Keratinocyte (primary cell): ENCODE data around the gene RNF150. TPM values are rescaled to one million over a fixed set of nuclear protein-coding genes. Genes with fewer than 3 reads are reported as not detected.

Experiments
- DNase-seq: peaks from one replicate; pipeline ENCODE4 v3.0.0-alpha.2; 2011; ENCODE audit warnings: low read depth, missing footprints, low spot score
- FAIRE-seq: peaks from 2 replicates; lab custom pipeline; 2011; peaks lifted over from hg19 to GRCh38; lab: Jason Lieb, UNC
- H2AFZ ChIP-seq: 2 replicates; pipeline ENCODE4 v1.6.0; 2012; ENCODE audit warnings: low read length, control low read depth, inconsistent platforms; ENCODE audit not compliant: control insufficient read depth
- H3K27ac ChIP-seq: 2 replicates; pipeline ENCODE4 v1.5.1; 2011; ENCODE audit warnings: low read length; ENCODE audit not compliant: control insufficient read depth, insufficient read depth
- H3K27me3 ChIP-seq: 3 replicates; pipeline ENCODE4 v1.6.0; 2011; ENCODE audit warnings: low read length; ENCODE audit not compliant: control insufficient read depth, insufficient read depth; ENCODE audit errors: extremely low read depth
- H3K36me3 ChIP-seq, 2 experiments: 2 replicates in 1 of 2; 3 replicates in 1 of 2; pipeline ENCODE4 v1.5.1; 2011; ENCODE audit warnings: low read length in 2 of 2, mild to moderate bottlenecking in 1 of 2; ENCODE audit not compliant: control insufficient read depth in 2 of 2, insufficient read depth in 2 of 2; ENCODE audit errors: extremely low read depth in 1 of 2
- H3K4me1 ChIP-seq: 3 replicates; pipeline ENCODE4 v1.5.1; 2011; ENCODE audit warnings: low read length; ENCODE audit not compliant: control insufficient read depth, insufficient read depth; ENCODE audit errors: extremely low read depth
- H3K4me2 ChIP-seq: 3 replicates; pipeline ENCODE4 v1.6.0; 2011; ENCODE audit warnings: low read depth, low read length; ENCODE audit not compliant: control insufficient read depth, insufficient read depth; ENCODE audit errors: extremely low read depth
- H3K4me3 ChIP-seq, 3 experiments: fragments of 200-600 bp in 1 of 3; sonication (generic) in 1 of 3; 2 replicates in 2 of 3; 3 replicates in 1 of 3; pipeline ENCODE4 v1.5.1; 2011 to 2016; ENCODE audit warnings: low read length in 3 of 3, mild to moderate bottlenecking in 3 of 3, control low read depth in 2 of 3, inconsistent platforms in 1 of 3, low read depth in 1 of 3, mixed read lengths in 1 of 3, mixed run types in 1 of 3, moderate library complexity in 1 of 3; ENCODE audit not compliant: control insufficient read depth in 2 of 3, insufficient read depth in 2 of 3; ENCODE audit errors: extremely low read depth in 1 of 3
- H3K79me2 ChIP-seq: 2 replicates; pipeline ENCODE4 v1.6.0; 2012; ENCODE audit warnings: low read length; ENCODE audit not compliant: control insufficient read depth, insufficient read depth
- H3K9ac ChIP-seq: 3 replicates; pipeline ENCODE4 v1.6.0; 2011; ENCODE audit warnings: low read length; ENCODE audit not compliant: control insufficient read depth, insufficient read depth; ENCODE audit errors: extremely low read depth
- H3K9me1 ChIP-seq: 3 replicates; pipeline ENCODE4 v1.6.0; 2011; ENCODE audit warnings: low read length; ENCODE audit not compliant: control insufficient read depth, insufficient read depth; ENCODE audit errors: extremely low read depth
- H3K9me3 ChIP-seq: 2 replicates; pipeline ENCODE4 v1.5.1; 2012; ENCODE audit warnings: low read depth, low read length; ENCODE audit not compliant: control insufficient read depth
- H4K20me1 ChIP-seq: 3 replicates; pipeline ENCODE4 v1.6.0; 2011; ENCODE audit warnings: low read length; ENCODE audit not compliant: control insufficient read depth, insufficient read depth; ENCODE audit errors: extremely low read depth
- CTCF ChIP-seq, 3 experiments: IDR thresholded peaks in 1 of 3; conservative IDR thresholded peaks in 1 of 3; optimal IDR thresholded peaks in 1 of 3; 2 replicates in 2 of 3; 3 replicates in 1 of 3; pipeline versions ENCODE3 to v1.5.1; 2011; ENCODE audit warnings: low read length in 3 of 3, mild to moderate bottlenecking in 3 of 3, moderate library complexity in 2 of 3, control low read depth in 1 of 3, inconsistent platforms in 1 of 3; ENCODE audit not compliant: insufficient read depth in 2 of 3; ENCODE audit errors: extremely low read depth in 1 of 3
- EZH2 ChIP-seq: IDR thresholded peaks from one replicate; pipeline ENCODE4 v1.6.1; 2012; ENCODE audit warnings: inconsistent platforms, mild to moderate bottlenecking, low read length, moderate library complexity
- dilution Hi-C: fragments of 300-500 bp; cut with MboI; formaldehyde crosslinking; loops from one replicate; pipeline ENCODE4 v1.7.0; 2020; ENCODE audit warnings: low sequenced_read_pairs; ENCODE audit not compliant: extremely low pct_ligation_motif_present
- polyA plus RNA-seq, 5 experiments: library from polyadenylated mRNA; depleted of rRNA in 3 of 5; stranded (reverse) in 3 of 5; stranded (forward) in 1 of 5; unstranded in 1 of 5; fragments of >200 nt; gene quantifications; 1 replicate in 1 of 5; 2 replicates in 3 of 5; 3 replicates in 1 of 5; pipeline versions ENCODE4 v1.2.1 to v1.2.3, GENCODE V29; 2011 to 2012; ENCODE audit warnings: missing spikeins in 2 of 5, low read depth in 1 of 5, low replicate concordance in 1 of 5

Gene RNF150
- polyA plus RNA-seq, 1 donor (not counting 4 experiments of a cell fraction or from before 2014, with no cell fraction given), result 0.18 TPM

DNA sequence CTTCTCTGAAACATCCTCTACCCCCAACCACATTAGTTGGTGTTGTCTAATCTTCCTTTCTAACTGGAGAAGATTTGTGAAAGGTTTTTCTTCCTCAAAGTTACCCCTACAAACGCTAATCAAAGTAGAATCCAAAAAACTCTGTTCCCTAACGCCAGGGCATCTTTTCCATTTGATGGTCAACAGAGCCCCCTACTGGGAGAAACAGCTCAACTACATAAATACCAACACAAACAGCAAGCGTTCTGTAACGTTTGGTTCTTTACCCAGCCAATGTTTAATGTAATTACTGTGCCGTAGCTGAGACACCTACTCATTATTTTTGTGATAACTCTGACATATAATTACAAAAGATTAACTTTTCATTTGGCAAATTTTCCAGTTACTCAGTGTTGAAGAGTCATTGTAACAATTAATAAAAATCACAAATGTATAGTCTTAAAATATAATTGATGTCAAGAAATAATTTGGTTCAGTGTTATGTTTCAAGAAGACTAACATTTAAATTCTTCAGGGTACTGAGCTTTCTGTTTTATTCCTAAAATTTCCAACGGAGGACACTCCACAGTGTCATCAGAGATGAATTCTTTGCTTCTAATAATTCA is 282.1 kb downstream of the RNF150 start:
- H3K4me1 ChIP-seq, result peaks cover 10% of the 10 kb centered on the region
- dilution Hi-C loops, result no loop called here
- peak; percentile 92 for FAIRE-seq
- no peak overlapping the region for H2AFZ ChIP-seq
- H3K4me3 ChIP-seq, result no peak overlapping the region
- no peak overlapping the region for H3K9ac ChIP-seq
- no peaks in the 10 kb centered on the region for H3K79me2 ChIP-seq
- no peaks in the 10 kb centered on the region for H3K36me3 ChIP-seq
- no peaks in the 10 kb centered on the region for H4K20me1 ChIP-seq
- H3K27me3 ChIP-seq, result no peaks in the 10 kb centered on the region
- H3K27ac ChIP-seq, result no peak overlapping the region
- TF ChIP-seq EZH2, result no peak
- TF ChIP-seq CTCF (optimal IDR thresholded peaks at IDR 0.05 in 1 of 3, IDR thresholded peaks at IDR 0.05 in 1 of 3, conservative IDR thresholded peaks at IDR 0.05 in 1 of 3; ENCODE audit: extremely low read depth in 1 of 3, insufficient read depth in 2 of 3, low read length in 3 of 3), result peak; percentile 61 to 76 (median 72)
- H3K9me1 ChIP-seq, result no peaks in the 10 kb centered on the region
- H3K4me2 ChIP-seq, result no peak overlapping the region
- no peaks in the 10 kb centered on the region for H3K9me3 ChIP-seq
- peak; percentile 23 for DNase-seq

- H3K27ac ChIP-seq, result no peak overlapping the region
- FAIRE-seq (no peak), DNase-seq (no peak)
- no peak overlapping the region for H2AFZ ChIP-seq
- no peaks in the 10 kb centered on the region for H4K20me1 ChIP-seq
- H3K4me1 ChIP-seq, result no peaks in the 10 kb centered on the region
- dilution Hi-C loops, result no loop called here
- no peaks in the 10 kb centered on the region for H3K9me3 ChIP-seq
- H3K9me1 ChIP-seq, result no peaks in the 10 kb centered on the region
- no peak overlapping the region for H3K9ac ChIP-seq
- no peak overlapping the region for H3K4me3 ChIP-seq
- no peaks in the 10 kb centered on the region for H3K27me3 ChIP-seq
- H3K4me2 ChIP-seq, result no peak overlapping the region
- TF ChIP-seq CTCF (optimal IDR thresholded peaks at IDR 0.05 in 1 of 3, IDR thresholded peaks at IDR 0.05 in 1 of 3, conservative IDR thresholded peaks at IDR 0.05 in 1 of 3; ENCODE audit: extremely low read depth in 1 of 3, insufficient read depth in 2 of 3, low read length in 3 of 3), result no peak
- no peak for TF ChIP-seq EZH2
- H3K36me3 ChIP-seq, result no peaks in the 10 kb centered on the region
- no peaks in the 10 kb centered on the region for H3K79me2 ChIP-seq
These were observed 283.7 kb downstream of the RNF150 start for GRCh38 chr4:140849526-140849925.
